Stimulated activated CD8-positive, alpha-beta memory T cell treated with anti-CD3 and anti-CD28 coated beads, Interleukin-15, amount 100 ng/mL, for 48 hours (primary cell): ENCODE data around the gene PRR15L.
"Not testable (repeated sequence)": the region's sequence is repeated elsewhere in the genome, so short reads cannot be mapped to it uniquely, and the experiment has no call there.

Source experiments
- DNase-seq, 2 donors: peaks; one replicate each; pipeline ENCODE4 v3.0.0-alpha.2; 2020; ENCODE audit warnings: low read depth in 2 of 2

The PRR15L gene

GRCh38 chr17:47935468-47935867 is 22.2 kb downstream of the PRR15L start:
- DNase-seq: not testable (repeated sequence)

GRCh38 chr17:47934856-47935255 is 22.8 kb downstream of the PRR15L start:
- no peak for DNase-seq

GRCh38 chr17:47931848-47932247 is 25.8 kb downstream of the PRR15L start:
- DNase-seq: no peak

GRCh38 chr17:47929218-47930000 is 28.3 kb downstream of the PRR15L start:
- no peak for DNase-seq

- no peak for DNase-seq
These were observed 29.3 kb downstream of the PRR15L start for GRCh38 chr17:47928415-47928814.

GRCh38 chr17:47927821-47928400 is 29.8 kb downstream of the PRR15L start:
- DNase-seq: no peak

GRCh38 chr17:47925678-47925988 is 32.0 kb downstream of the PRR15L start:
- DNase-seq: no peak

- no peak for DNase-seq
These were observed 32.7 kb downstream of the PRR15L start for GRCh38 chr17:47924785-47925677.

GRCh38 chr17:47919889-47920288 is 37.8 kb downstream of the PRR15L start:
- not testable (repeated sequence) for DNase-seq

GRCh38 chr17:47918991-47919390 is 38.7 kb downstream of the PRR15L start:
- DNase-seq: no peak

- DNase-seq: no peak
These were observed 39.7 kb downstream of the PRR15L start for GRCh38 chr17:47918006-47918405.

- DNase-seq: no peak
These were observed 40.1 kb downstream of the PRR15L start for GRCh38 chr17:47917581-47917980.

GRCh38 chr17:47916489-47917208 is 41.0 kb downstream of the PRR15L start:
- no peak for DNase-seq

GRCh38 chr17:47915776-47916398 is 41.8 kb downstream of the PRR15L start:
- DNase-seq: no peak

- DNase-seq: no peak
These were observed 43.3 kb downstream of the PRR15L start for GRCh38 chr17:47914306-47914948.

- no peak for DNase-seq
These were observed 44.6 kb downstream of the PRR15L start for GRCh38 chr17:47913050-47913449.

- no peak for DNase-seq
These were observed 49.6 kb downstream of the PRR15L start for GRCh38 chr17:47907932-47908562.

- DNase-seq: no peak
These were observed 51.2 kb downstream of the PRR15L start for GRCh38 chr17:47906443-47906842.

GRCh38 chr17:47905221-47905733 is 52.4 kb downstream of the PRR15L start:
- no peak for DNase-seq

- DNase-seq: no peak
These were observed 55.5 kb downstream of the PRR15L start for GRCh38 chr17:47902039-47902744.
